Esophagus muscularis mucosa (tissue), 4 donors: ENCODE results near the gene CCDC201.
"Not testable (repeated sequence)": the region's sequence is repeated elsewhere in the genome, so short reads cannot be mapped to it uniquely, and the experiment has no call there.

Experiments
- CTCF ChIP-seq, 3 experiments: fragments of 200-600 bp in 2 of 3; fragments of 450-650 bp in 1 of 3; sonication (generic) in 2 of 3; IDR thresholded peaks; one replicate each; pipeline ENCODE4 v1.5.1; 2017 to 2019; ENCODE audit warnings: antibody characterized with exemption in 3 of 3, mild to moderate bottlenecking in 2 of 3, moderate library complexity in 1 of 3
- EP300 ChIP-seq: sonication (generic); formaldehyde crosslinking; IDR thresholded peaks from one replicate; pipeline ENCODE4 v1.6.1; 2017; ENCODE audit warnings: antibody characterized with exemption
- POLR2A ChIP-seq: fragments of 450-650 bp; IDR thresholded peaks from one replicate; pipeline ENCODE4 v1.6.1; 2017; ENCODE audit warnings: antibody characterized with exemption, moderate library complexity, mild to moderate bottlenecking, low read depth

GRCh38 chr7:45856888-45857287 lies 16.0 kb downstream of the CCDC201 start:
- TF ChIP-seq CTCF (IDR thresholded peaks at IDR 0.05); POLR2A; EP300: not testable (repeated sequence)
